Sciatic nerve (tissue), 2 donors: ENCODE measurements around the gene SLC22A25. TPM values are rescaled to one million over a fixed set of nuclear protein-coding genes. Genes with fewer than 3 reads are reported as not detected.
"Not testable (repeated sequence)": the region's sequence is repeated elsewhere in the genome, so short reads cannot be mapped to it uniquely, and the experiment has no call there.

Source experiments
- ATAC-seq: fragments of 200-7000 bp; cut with Tn5 transposase; one replicate; pipeline ENCODE4 v1.9.1; 2020; ENCODE audit warnings: mild to moderate bottlenecking, moderate library complexity
- DNase-seq: peaks from one replicate; pipeline ENCODE4 v3.0.0-alpha.2; 2020; ENCODE audit warnings: low spot score
- intact Hi-C: fragments of 100-400 bp; cut with DNase I; formaldehyde crosslinking; loops from one replicate; pipeline ENCODE4 v1.14.2; 2022
- total RNA-seq: library from RNA; stranded (reverse); fragmentation: NEBNext Ultra II Directional; extraction: Animal tissue kit (Norgen Biotek cat#: 25700); gene quantifications from one replicate; pipeline ENCODE4 v1.2.1, GENCODE V29; 2021
- donor health status: DM: no; HTN: no; CAD: no.
- donor health status: DM: no; HTN: no; CAD: no.

The SLC22A25 gene
- total RNA-seq, 1 donor from 2014 or later = not detected

DNA sequence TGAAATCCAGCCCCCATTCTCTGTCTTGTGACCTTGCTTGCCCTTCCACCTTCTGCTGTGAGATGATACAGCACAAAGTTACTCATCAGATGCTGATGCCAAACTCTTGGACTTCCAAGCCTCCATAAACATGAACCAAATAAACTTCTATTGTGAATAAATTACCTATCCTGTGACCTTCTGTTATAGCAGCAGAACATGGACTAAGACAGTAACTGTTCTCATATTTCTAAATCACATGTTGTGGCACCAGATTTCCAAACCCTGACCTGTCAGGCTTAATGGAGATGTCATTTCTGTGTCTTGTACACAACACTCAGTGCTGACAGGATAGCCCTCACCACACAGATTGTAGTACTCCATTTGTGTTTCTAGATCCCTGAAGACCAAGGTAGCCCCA, 6.0 kb downstream of the SLC22A25 start:
- no peak for ATAC-seq
- DNase-seq = no peak
- intact Hi-C loops = no loop called here

DNA sequence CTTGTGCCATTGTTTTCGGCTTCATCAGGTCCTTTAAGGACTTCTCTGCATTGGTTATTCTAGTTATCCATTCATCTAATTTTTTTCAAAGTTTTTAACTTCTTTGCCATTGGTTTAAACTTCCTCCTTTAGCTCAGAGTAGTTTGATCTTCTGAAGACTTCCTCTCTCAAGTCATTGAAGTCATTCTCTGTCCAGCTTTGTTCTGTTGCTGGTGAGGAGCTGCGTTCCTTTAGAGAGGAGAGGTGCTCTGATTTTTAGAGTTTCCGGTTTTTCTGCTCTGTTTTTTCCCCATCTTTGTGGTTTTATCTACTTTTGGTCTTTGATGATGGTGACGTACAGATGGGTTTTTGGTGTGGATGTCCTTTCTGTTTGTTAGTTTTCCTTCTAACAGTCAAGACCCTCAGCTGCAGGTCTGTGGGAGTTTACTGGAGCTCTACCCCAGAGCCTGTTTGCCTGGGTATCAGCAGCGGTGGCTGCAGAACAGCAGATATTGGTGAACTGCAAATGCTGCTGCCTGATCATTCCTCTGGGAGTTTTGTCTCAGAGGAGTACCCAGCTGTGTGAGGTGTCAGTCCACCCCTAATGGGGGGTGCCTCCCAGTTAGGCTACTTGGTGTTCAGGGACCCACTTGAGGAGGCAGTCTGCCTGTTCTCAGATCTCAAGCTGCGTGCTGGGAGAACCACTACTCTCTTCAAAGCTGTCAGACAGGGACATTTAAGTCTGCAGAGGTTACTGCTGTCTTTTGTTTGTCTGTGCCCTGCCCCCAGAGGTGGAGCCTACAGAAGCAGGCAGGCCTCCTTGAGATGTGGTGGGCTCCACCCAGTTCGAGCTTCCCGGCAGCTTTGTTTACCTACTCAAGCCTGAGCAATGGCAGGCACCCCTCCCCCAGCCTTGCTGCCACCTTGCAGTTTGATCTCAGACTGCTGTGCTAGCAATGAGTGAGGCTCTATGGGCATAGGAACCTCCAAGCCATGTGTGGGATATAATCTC, 7.6 kb downstream of the SLC22A25 start:
- ATAC-seq, DNase-seq, intact Hi-C loops: not testable (repeated sequence)

DNA sequence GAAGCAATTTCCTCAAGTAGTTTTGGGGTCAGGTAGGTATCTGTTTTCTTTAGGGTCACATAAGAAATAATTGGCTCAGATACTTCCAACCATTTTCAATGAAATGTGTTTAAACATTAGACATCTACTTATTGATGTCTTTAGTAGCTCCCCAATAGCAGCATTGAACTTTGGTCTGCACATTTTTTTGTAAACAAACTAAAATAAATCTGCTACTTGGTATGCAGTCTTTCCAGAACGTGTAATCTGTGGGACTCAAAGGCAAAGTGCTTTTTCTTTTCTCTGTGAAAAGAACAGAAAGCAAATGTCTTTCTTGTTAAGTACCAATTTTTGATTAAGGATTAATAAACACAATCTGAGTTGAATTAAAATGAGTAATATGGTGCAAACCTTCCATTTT, 13.6 kb downstream of the SLC22A25 start:
- intact Hi-C loops = no loop called here
- DNase-seq (no peak), ATAC-seq (no peak)

DNA sequence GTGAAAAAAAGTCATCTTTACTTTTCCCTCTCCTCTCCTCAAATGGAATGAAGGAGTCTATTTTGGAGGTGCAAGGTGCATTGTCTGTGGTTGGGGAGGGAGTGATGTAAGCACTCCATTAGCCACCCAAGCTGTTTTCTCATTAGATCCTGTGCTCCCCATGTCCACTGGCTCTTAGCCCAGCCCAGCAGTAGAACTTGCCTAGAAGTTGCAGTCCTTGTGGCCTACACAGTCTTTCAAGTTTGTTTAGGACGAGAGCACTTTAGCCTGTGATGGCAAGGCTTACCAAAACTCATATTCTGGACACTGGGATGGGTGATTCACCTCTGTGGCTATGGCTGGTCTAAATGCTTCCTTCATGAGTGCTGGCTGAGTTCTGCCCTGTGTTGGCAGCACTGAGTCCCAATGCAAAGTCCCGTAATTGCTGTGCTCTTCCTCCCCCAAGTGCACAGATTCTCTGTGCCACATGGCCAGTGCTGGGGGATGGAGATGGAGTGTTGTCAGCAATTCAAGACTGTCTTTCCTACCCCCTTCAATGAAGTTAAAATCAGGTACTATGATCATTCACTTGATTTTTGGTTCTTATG, 15.8 kb downstream of the SLC22A25 start:
- ATAC-seq (no peak), DNase-seq (no peak)
- intact Hi-C loops = no loop called here

- intact Hi-C loops = no loop called here
- DNase-seq = no peak
These were observed 16.8 kb downstream of the SLC22A25 start for GRCh38 chr11:63226488-63227114.

GRCh38 chr11:63214093-63214492, 29.3 kb downstream of the SLC22A25 start:
- ATAC-seq = no peak
- DNase-seq = no peak
- intact Hi-C loops = no loop called here

More at GRCh38 chr11:63226488-63227114, 16.8 kb downstream of the SLC22A25 start:
- ATAC-seq = no peak

DNA sequence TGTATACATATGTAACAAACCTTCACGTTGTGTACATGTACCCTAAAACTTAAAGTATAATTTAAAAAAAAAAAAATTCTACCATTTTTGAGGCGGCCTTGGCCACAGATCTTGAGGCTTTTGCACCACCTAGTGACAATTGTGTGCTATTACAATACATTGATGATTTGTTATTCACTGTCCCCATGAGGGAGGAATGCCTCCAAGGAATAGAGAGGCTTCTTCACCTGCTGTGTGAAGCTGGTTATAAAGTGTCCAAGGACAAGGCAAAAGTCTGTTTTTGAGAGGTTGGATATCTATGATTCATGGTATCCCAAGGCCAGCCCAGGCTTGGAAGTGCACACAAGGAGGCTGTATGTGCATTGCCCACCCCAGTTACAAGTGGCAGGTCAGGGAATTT, 30.7 kb downstream of the SLC22A25 start:
- no peak for ATAC-seq
- DNase-seq = no peak
- intact Hi-C loops = no loop called here

DNA sequence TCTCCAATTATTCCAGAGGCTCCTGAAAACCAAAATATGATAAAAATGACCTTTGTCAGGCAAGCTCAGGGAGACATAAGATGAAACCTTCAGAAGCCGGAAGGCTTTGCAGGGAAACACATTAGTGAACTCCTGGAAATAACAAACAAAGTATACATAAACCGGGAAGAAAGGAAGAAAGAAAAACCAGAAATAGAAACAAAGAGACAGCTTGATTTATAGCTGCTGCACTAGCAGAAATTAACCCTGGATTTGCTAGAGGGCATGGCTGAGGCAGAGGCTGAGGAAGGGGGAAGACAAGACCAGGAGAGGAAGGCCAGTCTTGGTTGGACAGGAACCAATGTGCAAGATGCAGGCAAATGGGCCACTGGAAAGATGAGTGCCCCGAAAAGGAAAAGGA, 33.3 kb downstream of the SLC22A25 start:
- ATAC-seq (no peak), DNase-seq (no peak)
- intact Hi-C loops = no loop called here

Other genes with a start within 250 kb of the SLC22A25 start
- not detected for gene SLC22A8, start 227.8 kb downstream of the SLC22A25 start, total RNA-seq
- not detected for gene SLC22A24, start 99.4 kb downstream of the SLC22A25 start, total RNA-seq
- not detected for gene SLC22A9, start 126.2 kb upstream of the SLC22A25 start, total RNA-seq
- 17.7 TPM for gene PLAAT5, start 247.6 kb upstream of the SLC22A25 start, total RNA-seq